NCI-H2227 treated with DMSO at 0.1 percent for 48 hours (cell line): ENCODE measurements around the gene SLC38A1.
"Not testable (repeated sequence)": the region's sequence is repeated elsewhere in the genome, so short reads cannot be mapped to it uniquely, and the experiment has no call there.

Source experiments
- DNase-seq: peaks from one replicate; lab custom pipeline; 2025; lab: John Stamatoyannopoulos, UW

SLC38A1 gene

DNA sequence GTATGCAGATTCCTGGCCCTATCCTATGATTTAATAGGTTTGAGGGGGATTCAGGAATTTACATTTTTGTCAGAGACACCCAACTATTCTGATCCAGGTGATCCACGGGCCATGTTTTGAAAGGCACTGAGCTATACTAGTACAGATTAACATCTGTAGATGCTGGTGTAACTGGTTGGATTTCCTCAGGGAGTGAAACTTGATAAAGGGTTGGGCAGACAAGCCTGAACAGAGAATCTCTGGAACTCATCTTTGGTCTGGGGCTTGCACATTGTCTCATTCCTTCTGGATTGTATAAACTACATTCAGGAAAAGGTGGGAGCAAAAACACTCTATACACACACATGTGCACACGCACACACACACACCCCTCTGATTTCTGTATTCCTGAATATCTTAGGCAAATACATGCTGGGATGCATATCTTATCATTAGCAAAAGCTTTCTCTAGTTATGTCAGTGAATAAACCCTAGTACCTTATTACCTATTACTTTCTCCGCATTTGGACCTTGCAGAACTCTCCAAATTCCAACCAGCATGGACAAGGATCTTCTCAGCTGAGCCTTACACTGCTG lies 104.6 kb downstream of the SLC38A1 start:
- DNase-seq: no peak

DNA sequence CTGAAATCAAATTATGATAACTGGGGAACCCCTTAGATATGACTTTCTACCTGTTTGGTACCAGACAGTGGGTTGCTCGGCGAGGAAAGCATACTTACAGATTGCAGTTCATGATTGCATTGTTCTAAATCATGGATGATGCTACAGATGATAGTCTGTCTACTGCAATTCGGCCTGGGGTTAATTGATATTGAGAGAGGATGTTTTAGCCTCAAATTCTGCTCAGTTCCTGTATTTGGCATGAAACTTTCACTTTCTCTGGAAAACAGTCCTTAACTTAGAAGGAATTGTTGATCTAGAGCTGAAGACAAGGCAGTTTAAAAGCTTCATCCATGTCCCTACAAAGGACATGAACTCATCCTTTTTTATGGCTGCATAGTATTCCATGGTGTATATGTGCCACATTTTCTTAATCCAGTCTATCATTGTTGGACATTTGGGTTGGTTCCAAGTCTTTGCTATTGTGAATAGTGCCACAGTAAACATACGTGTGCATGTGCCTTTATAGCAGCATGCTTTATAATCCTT lies 106.2 kb downstream of the SLC38A1 start:
- DNase-seq: not testable (repeated sequence)

DNA sequence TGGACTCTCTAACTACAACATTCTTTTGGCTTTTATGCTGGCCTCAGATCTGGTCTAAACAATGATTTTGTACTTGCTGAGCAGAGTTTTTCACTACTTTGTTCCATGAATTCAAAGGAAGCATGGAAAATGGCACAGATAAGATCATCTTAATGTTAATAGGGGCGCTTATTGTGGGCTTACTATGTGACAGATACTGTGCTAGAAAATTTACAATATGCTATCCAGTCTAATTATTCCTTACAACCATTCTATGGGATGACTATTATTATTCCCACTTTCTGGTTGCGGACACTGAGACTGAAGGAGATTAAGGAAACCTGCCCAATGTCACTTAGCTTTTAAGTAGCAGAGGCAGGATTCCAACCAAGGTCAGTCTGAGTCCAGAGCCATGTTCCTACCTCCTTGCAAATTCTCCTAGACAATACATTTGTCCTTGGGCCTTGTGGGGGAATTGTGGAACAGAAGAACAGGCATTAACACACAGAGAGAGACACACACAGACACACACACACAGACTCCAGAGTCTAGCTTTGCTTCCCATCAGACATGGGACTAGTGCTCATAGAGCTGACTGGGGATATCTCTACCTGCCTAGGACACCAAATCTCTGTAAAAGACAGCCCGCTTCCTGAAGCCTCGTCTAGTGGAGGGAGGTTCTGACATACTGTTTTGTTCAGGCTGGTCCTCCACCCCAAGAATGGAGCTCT lies 107.7 kb downstream of the SLC38A1 start:
- no peak for DNase-seq

DNA sequence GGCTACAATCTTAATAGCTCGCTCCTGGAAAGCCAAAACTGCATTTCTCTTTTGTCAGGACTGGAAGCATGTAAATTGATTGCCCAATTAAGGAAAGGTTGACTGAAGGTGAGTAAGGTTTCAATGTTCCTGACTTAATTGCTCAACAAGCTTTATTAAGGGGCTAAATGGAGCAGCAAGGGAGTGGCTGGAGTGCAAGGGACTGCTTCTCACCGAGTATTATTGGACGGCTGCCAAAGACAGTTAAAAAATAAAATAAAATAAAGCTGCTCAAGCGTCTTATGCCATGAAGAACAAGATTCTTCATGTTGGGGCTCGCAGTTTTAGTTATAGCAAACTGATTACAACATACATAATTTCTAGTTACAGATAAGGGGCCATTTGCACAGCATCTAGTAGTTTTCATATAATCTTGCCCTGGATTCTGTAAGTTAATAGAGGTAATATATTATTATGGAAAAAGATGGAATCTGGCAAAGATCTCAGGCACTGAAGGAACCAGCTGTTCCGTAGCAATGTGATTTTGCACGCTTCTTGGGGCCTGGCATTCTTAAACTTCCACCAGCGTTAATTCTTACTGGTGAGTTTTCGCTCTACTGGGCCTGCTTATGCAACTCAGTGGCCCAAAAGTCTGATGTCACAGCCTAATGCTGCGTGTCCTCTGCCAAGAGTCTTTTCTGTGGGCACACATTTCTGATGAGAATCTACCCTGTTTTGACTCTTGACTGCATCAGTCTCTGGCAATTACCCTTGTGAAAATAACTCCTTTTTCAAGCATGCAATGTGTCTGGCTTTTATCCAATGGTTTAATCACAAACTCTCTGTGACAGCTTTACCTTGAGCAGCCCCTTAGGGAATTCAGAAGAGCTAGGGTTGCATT lies 108.5 kb downstream of the SLC38A1 start:
- peak; percentile 60 for DNase-seq

DNA sequence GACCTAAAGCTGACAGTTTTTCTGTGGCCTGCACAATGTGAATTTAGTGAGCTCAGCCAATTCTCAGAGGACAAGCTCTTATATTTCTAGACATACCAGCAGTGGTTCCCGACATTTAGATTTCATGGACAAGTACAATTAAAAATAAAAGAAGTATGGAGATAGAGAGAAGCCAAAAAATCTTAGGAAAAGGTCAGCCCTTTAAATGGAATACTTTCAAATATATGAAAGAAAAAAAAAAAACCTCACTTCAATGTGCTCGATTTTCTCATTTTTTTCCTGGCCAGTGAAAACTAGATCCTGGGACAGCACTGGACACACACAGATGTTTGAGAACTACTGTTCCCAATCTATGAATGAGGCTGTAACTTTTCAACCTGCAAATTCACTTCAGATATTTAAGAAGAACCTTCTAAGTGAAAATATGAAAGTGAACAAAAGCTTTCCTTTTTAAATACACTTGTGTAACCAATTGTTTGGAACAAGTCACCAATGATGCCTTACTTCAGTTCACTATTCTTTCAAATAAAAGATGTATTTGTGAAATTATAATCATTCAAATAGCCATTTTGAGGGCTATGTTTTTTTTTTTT lies 109.4 kb downstream of the SLC38A1 start:
- no peak for DNase-seq

DNA sequence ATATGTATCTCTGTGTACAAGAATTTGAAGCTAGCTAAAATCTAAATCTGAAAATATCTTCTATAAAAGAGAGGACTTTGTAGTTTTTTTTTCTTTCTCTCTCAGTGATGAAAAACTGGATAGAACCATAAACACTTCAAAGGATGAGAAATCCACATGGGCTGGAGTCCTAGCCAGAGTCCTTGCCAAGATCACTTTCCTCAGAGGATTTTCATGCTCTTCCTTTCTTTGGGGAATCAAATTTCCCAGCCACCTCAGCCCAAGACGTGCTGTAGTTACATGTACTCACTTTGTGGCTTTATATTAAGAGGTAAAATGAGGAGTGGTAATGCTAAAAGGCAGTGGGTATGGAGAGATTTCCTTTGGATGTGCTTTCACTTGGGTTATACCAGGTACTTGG lies 110.3 kb downstream of the SLC38A1 start:
- no peak for DNase-seq

DNA sequence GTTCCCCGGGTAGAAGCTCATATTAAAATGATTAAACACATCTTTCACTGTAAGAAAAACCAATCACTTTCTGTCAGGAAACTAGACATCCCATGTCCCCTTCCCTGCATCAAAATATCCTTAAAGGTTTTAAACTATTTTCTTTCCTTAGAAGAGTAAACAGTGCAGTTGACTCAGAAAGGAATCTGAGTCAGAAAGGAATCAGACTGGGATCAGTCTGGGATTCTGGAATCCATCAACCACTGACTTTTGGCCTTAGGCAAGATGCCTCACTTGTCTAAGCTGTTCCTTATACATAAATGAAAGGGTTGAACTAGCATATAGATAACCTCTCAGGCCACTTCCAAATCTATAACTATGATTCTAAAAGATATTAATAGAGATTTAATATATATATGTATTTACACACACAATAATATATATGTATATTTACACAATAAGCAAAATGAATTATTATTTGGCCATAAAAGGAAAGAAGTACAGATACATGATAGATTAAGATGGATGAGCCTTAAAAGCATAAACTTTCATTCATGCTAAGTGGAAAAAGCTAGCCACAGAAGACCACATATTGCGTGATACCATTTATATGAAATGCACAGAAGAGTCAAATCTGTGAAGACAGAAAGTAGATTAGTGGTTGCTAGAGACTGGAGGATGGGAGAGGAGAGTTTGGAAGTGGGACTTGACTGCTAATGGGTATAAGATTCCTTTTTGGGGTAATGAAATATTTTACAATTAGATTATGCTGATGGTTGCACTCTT lies 114.4 kb downstream of the SLC38A1 start:
- DNase-seq: no peak

DNA sequence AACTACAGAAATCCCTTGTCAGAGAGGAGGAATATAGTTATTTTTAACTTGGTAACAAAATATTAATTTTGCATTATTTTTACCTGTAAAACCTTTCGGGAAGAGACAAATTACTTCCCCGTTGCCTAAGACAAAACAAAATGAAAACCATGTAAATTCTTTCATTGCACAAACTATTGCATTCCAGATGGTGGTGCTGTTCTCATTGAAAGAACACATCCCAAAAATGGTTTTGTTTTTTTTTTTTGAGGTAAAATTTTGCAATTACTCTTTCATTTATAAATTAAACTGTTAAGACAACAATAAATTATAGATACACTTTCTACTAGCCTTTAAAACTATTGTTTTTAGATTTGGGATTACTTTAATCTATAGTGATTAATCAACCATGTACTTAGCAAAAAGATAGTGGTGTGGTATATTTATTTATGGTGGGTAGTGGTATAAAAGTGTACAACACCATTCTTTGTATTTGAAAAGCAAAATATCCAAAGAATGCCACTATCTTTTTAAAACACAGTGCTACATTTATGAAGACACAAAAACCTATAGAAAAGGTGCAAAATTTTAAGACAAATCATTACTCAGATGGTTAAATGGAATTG lies 115.5 kb downstream of the SLC38A1 start:
- DNase-seq: peak; percentile 5

DNA sequence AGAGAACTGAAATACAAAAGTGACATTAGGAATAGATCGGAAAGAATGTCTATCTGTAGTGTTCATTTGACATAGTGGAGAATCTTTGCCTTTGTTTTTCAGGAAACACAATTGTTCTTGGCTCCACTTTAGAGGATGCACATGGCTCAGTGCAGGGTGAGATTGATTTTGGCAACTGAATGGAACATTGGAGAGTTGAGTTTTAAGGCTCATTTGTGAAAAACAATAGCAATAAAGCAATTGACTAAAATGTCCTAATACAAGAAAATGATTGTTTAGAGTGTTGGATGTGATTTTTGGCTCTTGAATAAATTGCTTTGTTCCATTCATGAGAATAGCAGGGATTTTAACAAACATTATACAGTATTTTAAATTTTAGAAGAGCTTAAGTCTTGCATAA lies 116.4 kb downstream of the SLC38A1 start:
- DNase-seq: no peak

DNA sequence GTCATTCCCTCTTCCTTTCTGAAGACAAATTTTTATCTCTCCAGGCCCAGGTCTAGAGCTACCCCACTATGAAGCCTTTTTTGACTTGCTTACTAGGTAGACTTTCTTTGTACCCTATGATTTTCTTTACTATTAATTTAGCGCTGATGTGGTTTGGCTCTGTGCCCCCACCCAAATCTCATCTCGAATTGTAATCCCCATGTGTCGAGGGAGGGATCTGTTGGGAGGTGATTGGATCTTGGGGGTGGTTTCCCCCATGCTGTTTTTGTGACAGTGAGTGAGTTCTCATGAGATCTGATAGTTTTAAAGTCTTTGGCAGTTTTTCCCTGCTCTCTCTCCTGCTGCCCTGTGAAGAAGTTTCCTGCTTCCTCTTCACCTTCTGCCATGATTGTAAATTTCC lies 118.1 kb downstream of the SLC38A1 start:
- DNase-seq: no peak

DNA sequence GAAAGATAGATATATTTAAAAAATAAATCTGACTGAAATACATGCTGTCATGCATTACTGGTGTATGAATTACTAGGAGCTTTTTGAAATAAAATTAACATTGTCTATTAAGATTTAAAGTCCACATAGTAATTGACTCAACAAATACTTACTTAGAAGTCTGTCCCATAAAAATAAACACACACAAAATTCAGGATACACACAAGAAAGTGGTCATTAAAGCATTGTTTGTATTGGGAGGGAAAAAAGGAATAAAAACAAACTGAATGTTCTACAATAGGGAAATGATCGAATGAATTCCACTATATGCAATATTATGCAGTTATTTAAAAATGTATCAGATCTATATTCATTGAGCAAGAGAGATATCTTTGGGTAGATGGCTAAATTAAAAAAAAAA lies 118.9 kb downstream of the SLC38A1 start:
- DNase-seq: no peak

DNA sequence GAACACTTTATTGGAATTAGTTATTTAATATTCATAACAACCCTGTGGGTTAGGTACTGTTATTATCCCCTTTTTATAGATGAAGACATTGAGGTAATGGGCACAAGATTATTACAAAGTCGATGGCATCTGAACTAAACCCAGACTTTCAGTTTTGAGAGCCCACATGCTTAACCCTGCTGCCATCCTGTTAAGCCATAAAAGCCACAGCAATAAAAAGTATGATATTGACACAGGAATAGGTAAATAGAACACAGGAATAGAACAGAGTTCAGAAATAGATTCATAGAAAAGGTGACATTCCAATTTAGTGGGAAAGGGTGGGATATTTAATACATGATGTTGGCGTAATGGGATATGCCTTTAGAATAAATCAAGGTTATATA lies 119.8 kb downstream of the SLC38A1 start:
- DNase-seq: no peak

DNA sequence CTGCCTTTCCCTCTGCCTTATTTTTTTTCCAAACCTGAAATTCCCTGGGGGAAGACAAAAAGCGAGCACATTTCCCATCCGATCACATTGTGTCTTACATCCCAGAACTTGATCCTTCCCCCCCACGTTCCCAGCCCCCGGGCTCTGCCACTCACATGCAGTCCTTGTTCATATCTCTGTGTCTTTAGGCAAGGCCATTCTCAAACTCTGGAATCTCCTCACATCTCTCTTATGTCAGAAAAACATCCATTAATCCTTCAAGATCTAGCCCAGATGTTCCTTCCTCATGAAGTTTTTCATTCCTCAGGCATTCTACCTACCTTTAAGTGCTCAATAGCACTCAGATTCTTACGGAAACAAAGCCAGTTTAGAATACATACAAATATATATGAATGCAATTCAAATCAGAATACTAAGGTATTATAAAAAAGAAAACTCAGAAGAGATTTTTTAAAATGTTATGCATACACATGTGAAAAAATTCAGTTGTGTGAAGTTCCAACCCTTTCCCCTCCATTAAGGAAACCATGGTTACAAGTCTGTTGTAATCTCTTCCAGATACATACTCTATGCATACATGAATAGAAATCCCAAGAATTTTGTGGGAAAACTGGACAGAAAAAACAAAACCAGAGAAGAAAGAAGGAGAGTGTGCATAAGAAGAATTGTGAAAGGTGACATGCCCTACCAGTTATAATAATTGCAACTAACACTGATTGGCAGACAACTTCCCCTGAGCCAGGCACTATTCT lies 120.3 kb downstream of the SLC38A1 start:
- DNase-seq: no peak

DNA sequence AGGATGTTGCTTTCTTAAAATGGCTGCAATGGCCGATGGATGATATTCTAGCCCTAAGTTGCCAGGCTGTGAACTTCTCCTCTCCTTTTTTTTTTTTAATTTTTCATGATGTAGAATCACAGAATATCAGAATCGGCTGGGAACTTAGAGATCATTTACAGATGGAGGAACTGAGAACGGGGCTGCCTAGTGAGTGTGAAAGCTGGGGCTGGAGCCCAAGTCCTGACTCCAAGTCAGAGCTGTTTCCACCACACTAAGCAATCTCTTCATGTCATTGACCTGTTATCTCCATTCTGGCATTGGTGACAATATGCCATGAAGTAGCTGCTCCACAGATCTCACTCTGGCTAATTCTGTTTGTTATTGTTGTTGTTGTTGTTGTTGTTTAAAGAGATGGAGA lies 121.7 kb downstream of the SLC38A1 start:
- no peak for DNase-seq

DNA sequence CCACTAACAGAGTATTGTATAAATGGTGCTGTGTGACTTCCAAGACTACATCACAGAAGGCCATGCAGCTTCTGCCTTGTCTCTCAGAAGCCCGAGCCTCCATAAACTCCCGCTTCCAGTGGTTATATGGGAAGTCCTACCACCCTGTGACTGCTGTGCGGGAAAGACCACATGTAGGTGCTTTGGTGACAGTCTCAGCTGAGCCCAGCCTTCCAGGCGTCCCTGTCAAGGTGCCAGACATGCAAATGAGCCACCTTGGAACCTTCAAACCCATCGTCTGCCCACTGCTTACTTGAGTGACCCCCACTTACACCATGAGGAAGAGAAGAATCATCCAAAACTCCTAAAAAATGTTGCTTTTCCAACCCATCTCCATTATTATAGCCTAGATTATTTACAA lies 123.0 kb downstream of the SLC38A1 start:
- DNase-seq: no peak

DNA sequence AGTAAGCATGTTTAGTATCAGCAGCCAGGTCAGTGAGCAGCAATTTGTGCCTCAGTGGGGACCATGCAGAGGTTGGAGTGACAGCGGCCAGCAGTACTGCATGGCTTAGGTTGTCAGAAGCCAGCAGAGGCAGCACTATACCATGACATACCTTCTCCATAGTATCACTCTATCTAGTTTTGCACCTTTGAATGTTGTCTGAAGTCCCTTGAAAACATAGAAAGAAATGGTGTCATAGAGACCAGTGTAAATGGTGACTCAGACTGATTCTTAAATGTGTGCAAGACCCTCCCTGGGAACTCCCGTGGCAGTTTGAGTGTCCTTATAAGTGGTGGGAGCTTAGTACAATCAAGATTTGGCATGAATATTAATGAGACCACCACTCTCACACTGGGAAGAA lies 124.4 kb downstream of the SLC38A1 start:
- no peak for DNase-seq

DNA sequence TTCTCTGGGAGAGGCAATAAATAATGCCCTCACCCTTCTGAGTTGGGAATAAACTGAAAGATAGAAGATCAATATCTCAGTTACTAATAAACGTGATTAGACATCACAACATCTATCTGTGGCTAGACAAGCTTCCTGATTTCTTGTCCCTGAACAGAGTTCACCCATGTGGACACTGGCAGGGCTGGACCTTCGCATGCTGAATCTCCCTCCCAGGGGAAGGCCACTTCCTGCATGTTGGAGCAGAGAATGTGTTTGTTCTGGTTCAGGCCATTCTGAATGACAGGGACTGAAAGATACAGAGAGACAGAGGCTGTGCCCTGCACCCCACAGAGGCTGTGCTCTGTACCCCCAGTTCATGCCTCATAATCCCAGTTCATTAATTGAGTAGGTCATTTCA lies 132.6 kb downstream of the SLC38A1 start:
- DNase-seq: no peak

DNA sequence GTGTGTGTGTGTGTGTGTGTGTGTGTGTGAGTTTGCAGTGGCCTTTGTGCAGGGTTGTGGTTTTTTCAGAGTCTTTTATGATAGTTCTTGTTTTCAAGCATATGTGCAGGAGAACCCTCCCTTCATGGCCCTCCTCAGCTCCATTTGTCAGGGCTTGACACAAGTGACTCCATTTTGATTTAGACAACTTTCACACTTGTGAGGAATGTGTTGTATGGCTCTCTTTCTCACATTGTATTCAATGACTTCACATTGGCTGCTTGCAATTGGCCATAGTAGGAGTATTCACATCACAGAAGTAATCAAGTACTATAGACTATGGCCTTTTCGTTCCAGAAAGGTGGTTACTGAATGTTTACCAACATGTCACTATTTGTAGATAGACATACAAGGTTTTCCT lies 133.1 kb downstream of the SLC38A1 start:
- no peak for DNase-seq

DNA sequence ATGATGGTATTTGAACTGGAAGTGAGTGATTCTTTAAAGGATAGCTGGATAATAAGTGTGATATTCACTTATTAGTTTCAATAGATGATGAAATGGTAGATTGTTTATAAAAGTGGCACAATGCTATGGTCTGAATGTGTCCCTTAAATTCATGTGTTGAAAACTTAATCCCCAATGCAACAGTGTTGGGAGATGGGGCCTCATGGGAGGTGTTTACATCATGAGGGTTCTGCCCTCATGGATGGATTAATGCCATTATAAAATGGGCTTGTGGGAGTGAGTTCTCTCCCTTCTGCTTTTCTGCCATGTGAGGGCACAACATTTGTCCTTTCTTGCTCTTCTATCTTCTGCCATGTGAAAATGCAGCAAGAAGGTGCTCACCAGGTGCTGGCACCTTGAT lies 134.0 kb downstream of the SLC38A1 start:
- no peak for DNase-seq

DNA sequence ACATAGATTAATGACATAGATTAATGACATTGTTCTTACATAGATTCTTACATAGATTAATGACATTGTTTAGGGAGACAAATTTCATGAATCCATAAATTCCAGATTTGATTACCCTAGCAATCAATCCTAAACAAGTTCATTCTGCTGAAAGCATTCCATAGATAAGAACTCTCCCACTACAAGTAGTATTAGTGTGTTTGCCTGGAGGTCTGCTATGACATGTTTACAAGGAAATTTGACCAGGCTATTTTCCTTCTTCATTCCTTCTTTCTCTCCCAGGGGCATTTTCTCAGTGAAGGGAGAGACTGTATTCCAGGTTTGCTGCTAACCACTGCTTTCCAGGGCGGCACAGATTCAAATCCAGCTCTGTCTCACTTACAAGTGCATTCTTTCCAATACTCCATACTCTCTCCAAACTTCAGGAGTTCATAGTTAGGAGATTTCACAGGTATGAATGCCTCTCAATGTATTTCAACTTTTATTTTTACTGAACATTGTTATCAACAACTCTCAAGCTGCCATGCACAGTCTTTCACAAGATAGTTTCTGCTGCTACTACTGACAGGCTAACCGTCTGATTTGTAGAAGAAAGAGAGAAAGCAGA lies 134.5 kb downstream of the SLC38A1 start:
- no peak for DNase-seq
